D721Med (cell line): ENCODE data around the gene SLC6A17.

ENCODE experiments used
- DNase-seq: peaks from one replicate; pipeline ENCODE4 v3.0.0; 2011; ENCODE audit warnings: low spot score; ENCODE audit not compliant: insufficient read length
- FAIRE-seq: peaks from 2 replicates; lab custom pipeline; 2011; peaks lifted over from hg19 to GRCh38; lab: Jason Lieb, UNC
- CTCF ChIP-seq: IDR thresholded peaks from 2 replicates; pipeline ENCODE4 v1.5.1; 2012; ENCODE audit warnings: mild to moderate bottlenecking, control low read depth; ENCODE audit not compliant: insufficient read depth; ENCODE audit errors: missing control alignments

SLC6A17 gene

GRCh38 chr1:110234691-110235090 is 84.4 kb downstream of the SLC6A17 start:
- FAIRE-seq = no peak
- no peak for TF ChIP-seq CTCF
- no peak for DNase-seq

GRCh38 chr1:110235181-110235833 is 85.0 kb downstream of the SLC6A17 start:
- no peak for FAIRE-seq
- no peak for DNase-seq
- no peak for TF ChIP-seq CTCF

GRCh38 chr1:110235834-110236682 is 85.8 kb downstream of the SLC6A17 start:
- DNase-seq (no peak), FAIRE-seq (no peak)
- TF ChIP-seq CTCF = no peak

- DNase-seq = no peak
- no peak for TF ChIP-seq CTCF
- FAIRE-seq = no peak
Measured at GRCh38 chr1:110237386-110238152, 87.3 kb downstream of the SLC6A17 start.

GRCh38 chr1:110239441-110240430 is 89.4 kb downstream of the SLC6A17 start:
- TF ChIP-seq CTCF = no peak
- no peak for FAIRE-seq
- DNase-seq = peak; percentile 51

GRCh38 chr1:110240476-110241210 is 90.3 kb downstream of the SLC6A17 start:
- DNase-seq = no peak
- no peak for TF ChIP-seq CTCF
- FAIRE-seq = no peak
